ENCODE results near the gene SCRT2.
"Not testable (repeated sequence)": the region's sequence is repeated elsewhere in the genome, so short reads cannot be mapped to it uniquely, and the experiment has no call there.

The SCRT2 gene

GRCh38 chr20:675453-676314 lies at the start of gene SCRT2:
SCRT2 (minus strand) TSS chr20:675802; CDS start chr20:675601, 201 bp downstream.
- peak; percentile 72 for DNase-seq

DNA sequence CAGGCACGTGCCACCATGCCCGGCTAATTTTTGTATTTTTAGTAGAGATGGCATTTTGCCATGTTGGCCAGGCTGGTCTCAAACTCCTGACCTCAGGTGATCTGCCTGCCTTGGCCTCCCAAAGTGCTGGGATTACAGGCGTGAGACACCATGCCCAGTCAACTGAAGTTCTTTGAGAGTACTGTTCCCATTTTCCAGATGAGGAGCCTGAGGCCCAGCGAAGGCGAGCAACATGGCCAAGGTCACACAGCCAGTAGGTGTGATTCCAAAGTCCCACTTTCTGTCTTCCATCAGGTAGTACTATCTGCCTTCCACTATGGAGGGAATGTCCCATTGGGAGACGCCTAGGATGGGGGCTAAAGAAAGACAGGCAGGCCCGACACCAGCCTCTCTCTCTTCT lies 49.2 kb upstream of the SCRT2 start:
- not testable (repeated sequence) for DNase-seq

- DNase-seq, result no peak
Measured at GRCh38 chr20:723756-724155, 48.2 kb upstream of the SCRT2 start.

- no peak for DNase-seq
Measured at GRCh38 chr20:722822-723644, 47.4 kb upstream of the SCRT2 start.

DNA sequence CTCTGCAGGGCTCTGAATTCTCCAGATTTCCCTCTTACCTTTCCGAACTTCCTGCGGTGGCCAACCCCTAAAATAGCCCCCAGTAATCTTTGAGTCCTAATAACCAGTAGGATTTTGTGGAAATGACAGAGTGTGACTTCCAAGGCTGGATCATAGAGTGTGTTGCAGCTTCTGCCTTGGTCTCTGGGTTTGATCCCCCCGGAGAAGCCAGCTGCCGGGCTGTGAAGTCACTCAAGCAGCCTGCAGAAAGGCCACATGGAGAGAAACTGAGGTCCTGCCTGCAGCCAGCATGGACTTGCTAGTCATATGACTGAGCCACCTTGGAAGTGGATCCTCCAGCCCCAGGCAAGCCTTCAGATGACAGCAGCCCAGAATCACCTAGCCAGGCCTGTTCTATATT lies 46.3 kb upstream of the SCRT2 start:
- no peak for DNase-seq

DNA sequence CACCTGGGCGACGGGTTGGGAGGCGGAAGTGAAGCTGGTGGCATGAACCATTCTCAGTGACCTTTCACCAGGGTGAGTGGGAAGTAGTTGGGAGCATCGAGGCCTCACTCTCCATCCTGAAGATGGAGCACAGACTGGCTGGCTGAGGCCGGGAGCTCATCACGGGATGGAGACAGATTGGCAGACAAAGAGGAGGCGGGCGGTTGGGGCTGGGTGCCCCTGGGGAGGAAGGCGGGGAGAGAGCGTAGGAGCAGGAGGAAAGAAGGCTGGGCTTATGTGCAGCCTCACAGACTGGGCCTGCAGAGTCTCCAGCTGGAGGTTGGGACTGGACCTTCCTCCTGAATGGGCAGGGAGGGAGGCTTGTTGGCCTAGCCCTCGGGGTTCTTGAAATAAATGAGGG lies 44.2 kb upstream of the SCRT2 start:
- no peak for DNase-seq

DNA sequence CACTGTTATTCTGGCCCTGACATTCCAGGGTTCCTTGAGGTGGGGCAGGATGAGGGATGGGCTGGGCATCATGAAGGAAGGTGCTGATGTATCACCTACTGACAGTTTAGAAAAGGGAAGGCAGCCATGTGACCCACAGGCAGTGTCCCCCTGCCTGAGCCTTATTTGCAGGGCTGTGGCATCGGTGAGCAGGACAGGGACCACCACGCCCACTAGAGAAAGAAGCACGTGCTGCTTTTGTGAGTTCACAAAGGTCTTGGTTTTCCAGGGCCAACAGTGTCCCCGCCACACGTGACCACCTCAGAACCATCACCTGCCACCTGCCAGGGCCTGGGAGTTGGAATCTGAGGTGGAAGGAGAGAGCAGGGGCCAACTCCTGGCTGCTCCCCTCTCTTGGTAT lies 43.5 kb upstream of the SCRT2 start:
- DNase-seq, result no peak

- DNase-seq, result no peak
Measured at GRCh38 chr20:717832-718231, 42.2 kb upstream of the SCRT2 start.

GRCh38 chr20:717271-717670 lies 41.7 kb upstream of the SCRT2 start:
- no peak for DNase-seq

DNA sequence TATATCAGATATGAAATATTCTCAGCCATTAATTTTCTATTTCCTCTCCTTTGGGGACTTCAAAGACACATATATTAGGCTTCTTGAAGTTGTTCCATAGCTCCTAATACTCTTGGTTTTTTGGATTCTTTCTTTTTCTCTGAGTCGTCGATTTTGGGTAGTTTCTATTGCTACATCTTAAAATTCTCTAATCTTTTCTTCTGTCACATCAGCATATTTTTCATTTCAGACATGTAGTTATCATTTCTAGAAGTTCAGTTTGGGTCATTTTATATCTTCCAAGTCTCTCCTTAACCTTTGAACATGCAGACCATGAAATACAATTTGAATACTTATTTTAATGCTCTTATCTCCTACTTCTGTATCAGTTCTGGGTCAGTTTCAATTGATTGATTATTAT lies 38.9 kb upstream of the SCRT2 start:
- DNase-seq, result no peak

GRCh38 chr20:711576-711975 lies 36.0 kb upstream of the SCRT2 start:
- no peak for DNase-seq

DNA sequence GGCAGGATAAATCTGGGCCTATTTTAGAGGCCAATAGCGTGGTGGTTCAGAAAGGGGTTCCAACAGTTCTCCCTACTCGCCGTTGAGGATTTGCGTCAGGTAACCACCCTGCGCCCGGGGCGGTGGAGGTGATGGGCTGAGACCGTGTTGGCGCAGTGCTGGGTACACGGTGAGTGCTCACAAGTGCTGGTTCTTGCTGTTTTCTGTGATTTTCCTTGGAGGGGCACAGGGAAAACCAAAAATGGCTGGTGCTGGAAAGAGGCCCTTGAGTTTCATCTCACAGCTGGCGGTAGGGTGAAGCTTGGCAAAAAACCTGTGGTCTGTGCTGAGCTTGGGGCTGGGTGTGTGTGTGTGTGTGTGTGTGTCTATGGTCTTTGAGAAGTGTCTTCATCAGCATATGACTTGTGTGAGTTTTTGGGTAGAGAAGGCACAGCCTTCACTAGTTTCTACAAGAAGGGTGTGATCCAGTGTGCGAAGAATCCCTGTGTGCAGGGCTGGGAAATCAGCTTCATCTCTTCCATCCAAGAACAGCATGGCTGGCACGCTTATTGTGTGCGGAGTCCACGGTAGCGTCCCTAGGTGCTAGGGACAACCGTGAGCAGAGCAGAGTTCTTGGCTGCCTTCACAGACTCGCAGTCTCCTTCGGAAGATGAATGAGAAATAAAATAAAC lies 35.3 kb upstream of the SCRT2 start:
- DNase-seq, result no peak

DNA sequence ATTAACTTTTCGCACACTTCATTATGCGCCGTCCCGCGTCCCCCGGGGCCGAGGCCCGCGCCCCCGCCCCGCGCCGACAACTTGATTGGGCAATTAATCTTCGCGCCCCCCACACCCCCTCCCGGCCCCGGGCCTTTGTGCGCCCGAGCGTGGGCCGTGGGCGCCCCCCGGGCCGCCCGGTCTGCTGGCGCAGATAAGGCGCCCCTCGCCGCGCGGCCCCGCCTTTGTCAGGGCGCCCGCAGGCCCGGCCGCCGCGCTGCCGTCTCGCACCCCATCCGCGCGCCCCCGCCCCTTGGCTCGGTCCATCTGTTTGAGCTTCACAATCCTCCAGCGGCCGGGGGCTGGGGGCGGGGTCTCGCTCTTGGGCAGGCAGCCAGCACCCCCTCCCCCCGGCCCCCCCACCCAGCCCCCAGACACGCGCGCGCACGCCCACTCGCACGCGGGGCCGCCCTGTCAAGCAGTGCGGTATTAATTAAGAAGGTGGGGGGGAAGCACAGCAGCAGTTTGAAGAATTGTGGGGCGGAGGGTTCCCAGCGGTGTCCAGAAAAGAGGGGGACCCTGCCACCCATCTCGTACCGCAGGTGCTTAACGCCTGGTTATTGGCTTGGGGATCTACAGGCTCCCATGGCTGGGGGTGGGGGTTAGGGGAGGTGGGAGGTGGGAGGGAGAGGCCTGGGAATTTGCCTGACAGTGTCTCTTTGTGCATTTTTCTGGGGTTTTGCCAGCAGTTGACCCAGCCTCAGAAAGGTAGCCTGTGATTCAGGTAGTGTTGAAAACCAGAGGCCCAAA lies 34.6 kb upstream of the SCRT2 start:
- no peak for DNase-seq

GRCh38 chr20:709423-709822 lies 33.8 kb upstream of the SCRT2 start:
- no peak for DNase-seq

GRCh38 chr20:708956-709355 lies 33.4 kb upstream of the SCRT2 start:
- no peak for DNase-seq

DNA sequence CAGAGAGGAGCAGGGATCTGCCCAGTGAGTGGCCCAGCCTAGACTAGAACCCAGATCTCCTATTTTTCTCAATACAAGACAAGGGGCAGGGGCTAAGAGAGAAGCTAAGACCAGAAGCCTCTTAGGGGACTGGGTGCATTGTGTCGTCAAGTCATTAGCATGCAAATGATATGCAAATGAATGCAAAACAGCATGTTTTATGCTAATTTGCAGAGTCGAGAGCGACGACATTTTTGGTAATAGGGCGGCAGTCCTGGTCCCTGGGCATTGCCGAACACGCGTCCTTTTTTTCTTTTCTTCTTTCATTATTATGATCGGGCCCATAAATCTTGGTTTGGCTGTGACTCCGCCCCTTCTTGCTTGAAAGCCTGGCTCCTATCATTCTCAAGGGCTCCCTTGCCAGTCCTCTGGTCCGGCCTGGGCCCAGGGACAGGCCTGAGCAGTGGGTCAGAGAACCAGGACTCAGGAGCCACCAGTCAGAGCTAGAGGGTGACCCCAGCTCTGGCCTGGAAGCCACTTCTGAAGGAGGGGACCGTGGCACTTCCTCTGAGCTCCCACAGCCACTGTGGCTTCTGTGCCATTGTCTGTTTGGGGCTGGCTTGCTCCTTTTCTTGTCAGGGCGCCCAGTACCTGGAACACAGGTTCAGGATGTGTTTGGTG lies 32.0 kb upstream of the SCRT2 start:
- no peak for DNase-seq

GRCh38 chr20:706366-706885 lies 30.8 kb upstream of the SCRT2 start:
- no peak for DNase-seq

DNA sequence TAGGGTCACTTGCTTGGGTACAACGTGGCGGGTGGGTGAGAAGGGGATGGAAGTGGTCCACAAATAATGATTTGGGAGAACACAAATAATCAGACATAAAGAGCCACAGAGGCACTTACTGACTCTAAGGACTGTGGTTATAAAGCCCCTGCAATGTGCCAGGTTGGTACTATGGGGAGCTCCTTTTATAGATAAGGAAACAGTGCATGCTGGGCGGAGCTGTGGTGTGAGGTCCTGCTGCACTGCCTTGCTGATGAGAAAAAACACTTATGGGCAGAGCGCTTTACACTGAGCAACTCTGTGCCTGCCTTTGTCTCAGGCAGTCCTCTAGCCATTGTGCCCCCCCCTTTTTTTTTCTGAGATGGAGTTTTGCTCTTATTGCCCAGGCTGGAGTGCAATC lies 29.1 kb upstream of the SCRT2 start:
- no peak for DNase-seq

DNA sequence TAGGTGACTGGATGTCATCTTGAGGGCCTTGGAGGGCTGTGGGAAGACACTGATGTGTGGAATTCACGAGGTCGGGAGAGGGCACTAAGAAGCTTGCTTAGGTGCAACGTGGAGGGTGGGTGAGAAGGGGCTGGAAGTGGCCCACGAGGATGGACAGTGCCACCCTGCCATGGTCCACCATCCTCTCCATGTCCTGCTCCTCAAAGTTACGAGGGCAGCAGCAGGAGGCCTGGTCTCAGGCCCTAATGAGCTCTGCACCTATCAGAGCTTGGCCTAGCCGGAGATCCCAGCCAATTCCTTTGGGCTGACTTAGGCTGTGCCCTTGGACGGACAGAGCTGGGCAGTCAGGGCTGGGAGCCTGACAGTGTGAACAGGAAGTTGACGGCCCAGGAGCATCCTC lies 27.8 kb upstream of the SCRT2 start:
- DNase-seq, result no peak

DNA sequence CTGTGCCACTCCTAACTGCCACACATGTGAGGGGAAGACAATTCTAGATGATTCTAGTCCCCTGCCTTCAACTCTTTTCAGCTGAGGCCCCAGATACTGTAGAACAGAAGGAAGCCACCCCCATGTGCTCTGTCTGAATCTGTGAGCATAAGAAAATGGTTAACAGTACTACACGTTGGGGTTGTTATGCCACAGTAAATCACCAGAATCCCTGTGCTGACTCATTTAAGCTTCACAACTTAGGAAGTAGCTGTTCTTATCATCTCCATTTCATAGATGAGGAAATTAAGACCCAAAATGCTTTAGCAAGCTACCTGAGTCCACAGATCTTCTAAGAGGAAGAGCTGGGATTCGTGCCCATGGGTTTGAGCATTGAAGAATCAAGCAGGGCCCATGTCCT lies 27.4 kb upstream of the SCRT2 start:
- DNase-seq, result no peak

DNA sequence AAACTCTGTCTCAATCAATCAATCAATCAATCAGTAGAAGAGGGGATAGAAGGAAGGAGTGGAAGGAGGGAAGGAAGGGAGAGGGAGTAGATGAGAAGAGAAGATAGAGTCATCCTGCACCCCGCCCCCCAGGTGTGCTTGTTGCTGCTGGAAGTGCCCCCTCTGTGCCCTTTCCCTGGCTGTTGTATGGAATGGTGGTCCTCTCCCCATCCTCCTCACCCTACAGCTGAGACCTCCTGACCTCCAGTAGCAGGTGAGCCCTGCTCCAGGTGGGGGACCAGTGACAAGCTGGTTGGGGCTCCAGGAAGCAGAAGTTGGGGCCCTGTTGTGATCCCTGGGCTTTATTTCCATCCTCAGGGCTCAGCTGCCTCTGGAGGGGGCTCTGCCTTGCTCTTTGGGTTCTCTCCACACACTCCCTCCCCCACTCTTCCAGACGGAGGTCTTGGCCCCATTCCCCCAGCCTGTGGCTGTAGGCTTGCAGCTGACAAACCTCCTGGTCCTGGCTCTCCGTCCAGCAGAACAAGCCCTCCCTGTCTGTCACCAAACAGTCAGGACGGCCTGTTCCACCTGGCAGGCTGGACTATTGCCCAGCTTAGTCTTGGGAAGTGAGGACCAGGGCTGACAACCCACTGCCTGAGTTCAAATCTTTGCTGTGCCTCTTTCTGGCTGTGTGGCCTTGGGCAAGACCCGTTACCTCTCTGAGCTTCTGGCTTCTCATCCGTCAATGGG lies 26.0 kb upstream of the SCRT2 start:
- DNase-seq, result no peak
